T-helper 17 cell (primary cell): ENCODE data around the gene TBC1D32. TPM values are rescaled to one million over a fixed set of nuclear protein-coding genes. Genes with fewer than 3 reads are reported as not detected.
"Not testable (repeated sequence)": the region's sequence is repeated elsewhere in the genome, so short reads cannot be mapped to it uniquely, and the experiment has no call there.

Source experiments
- ATAC-seq: fragments of 150-1000 bp; cut with Tn5 transposase; 2 replicates; pipeline ENCODE4 v1.10.0; 2021; ENCODE audit warnings: mild to moderate bottlenecking, moderate library complexity
- DNase-seq, 3 donors: peaks; one replicate each; pipeline versions ENCODE4 v3.0.0 to v3.0.0-alpha.2; 2020 to 2021
- H3K9me3 ChIP-seq: one replicate; pipeline ENCODE4 v1.7.0; 2013; ENCODE audit warnings: low read length, mild to moderate bottlenecking; ENCODE audit not compliant: control insufficient read depth, poor library complexity, severe bottlenecking
- H3K27ac Mint-ChIP-seq: one replicate; pipeline ENCODE4 v1.8.0; 2022; ENCODE audit warnings: mild to moderate bottlenecking, moderate library complexity, mixed read lengths
- H3K27me3 Mint-ChIP-seq: one replicate; pipeline ENCODE4 v1.8.0; 2022; ENCODE audit warnings: mixed read lengths
- H3K36me3 Mint-ChIP-seq: one replicate; pipeline ENCODE4 v1.8.0; 2022; ENCODE audit warnings: low read depth, mixed read lengths
- H3K4me1 Mint-ChIP-seq: one replicate; pipeline ENCODE4 v1.8.0; 2022; ENCODE audit warnings: mild to moderate bottlenecking, mixed read lengths
- H3K4me3 Mint-ChIP-seq: one replicate; pipeline ENCODE4 v1.8.0; 2022; ENCODE audit warnings: mild to moderate bottlenecking, moderate library complexity, mixed read lengths
- total RNA-seq, 4 donors: library from RNA in 2 of 4; stranded (reverse) in 2 of 4; gene quantifications; one replicate each; pipeline ENCODE4 v1.2.3 and lab custom pipeline; 2022 to 2026

TBC1D32 gene
- total RNA-seq (1 to 10 TPM; 8.6 to 9.4 TPM), total RNA-seq (lab: John Stamatoyannopoulos, UW) (15.4 to 19.4 reads per million in 2 donors)

DNA sequence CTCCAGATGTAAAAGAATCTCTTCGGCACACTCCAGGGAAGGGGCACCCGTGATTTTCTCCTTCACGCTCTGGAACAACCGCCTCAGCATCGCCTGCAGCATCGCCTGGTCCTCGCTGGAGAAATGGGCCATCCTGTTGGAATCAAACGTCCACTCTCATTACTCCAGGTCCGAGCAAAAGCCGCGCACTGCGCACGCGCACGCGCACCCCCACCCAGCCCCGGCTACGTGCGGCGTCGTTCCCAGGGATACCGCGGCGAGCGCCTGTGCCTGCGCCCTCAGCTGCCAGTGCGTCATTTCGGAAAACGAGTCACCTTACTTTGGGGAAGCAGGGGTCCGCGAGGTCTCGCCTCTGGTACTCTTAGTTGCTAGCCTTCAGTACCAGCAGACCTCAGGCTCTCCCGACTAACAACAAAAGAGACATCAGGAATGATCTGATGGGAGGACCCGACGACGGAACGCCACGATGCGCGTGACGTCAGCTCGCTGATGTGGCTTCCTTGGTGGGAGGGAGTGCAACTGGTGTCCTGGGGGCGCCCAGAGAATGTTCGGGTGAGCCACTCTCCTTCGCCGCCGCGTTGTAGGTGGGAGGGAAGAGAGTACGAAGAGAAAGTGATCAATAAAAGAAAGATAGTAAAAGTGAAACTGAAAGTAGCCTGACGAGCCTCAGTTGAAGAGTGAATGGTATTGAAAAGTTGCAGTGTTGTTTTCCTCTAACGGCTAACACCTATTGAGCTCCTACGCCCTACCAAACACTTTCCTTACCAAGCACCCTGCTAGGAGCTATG, at the start of gene TBC1D32:
Gene TBC1D32 (minus strand): TSS at position 182 of the 788 bp plus-strand sequence. CDS start 50 bp downstream, at position 132.
- Mint-ChIP-seq H3K27ac (peak within 1 kb of the TSS; percentile 98), H3K4me3 (peak within 1 kb of the TSS; percentile 93), H3K36me3 (no peaks in the 10 kb centered on the region), H3K27me3 (peaks cover 2% of the 10 kb centered on the region), H3K4me1 (peaks cover 18% of the 10 kb centered on the region)
- H3K9me3 ChIP-seq = no peaks in the 10 kb centered on the region
- DNase-seq (peak; percentile 70 to 75 (median 71)), ATAC-seq (peak; percentile 90)

DNA sequence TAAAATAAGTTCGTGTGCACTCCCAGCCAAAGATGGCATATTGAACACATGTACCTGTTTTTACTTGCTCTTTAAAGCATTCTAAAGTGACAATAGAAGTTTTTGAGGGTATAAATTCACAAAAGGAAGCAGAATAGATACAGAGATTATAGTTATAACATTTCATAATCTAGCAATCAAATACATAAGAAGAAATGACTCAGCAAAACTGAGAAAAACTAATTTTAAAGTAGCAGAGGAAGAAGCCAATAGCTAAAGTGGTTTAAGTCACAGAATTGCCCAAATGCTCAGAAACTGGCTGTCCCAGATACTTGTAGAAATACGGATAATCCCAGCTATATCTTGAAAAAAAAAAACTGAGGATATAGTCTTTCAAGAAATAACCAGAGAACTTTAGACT, 49.2 kb upstream of the TBC1D32 start:
- H3K4me1 Mint-ChIP-seq = peaks cover 2% of the 10 kb centered on the region
- no peaks in the 10 kb centered on the region for H3K9me3 ChIP-seq
- H3K4me3 Mint-ChIP-seq = no peak overlapping the region
- no peaks in the 10 kb centered on the region for H3K36me3 Mint-ChIP-seq
- peaks cover 8% of the 10 kb centered on the region for H3K27me3 Mint-ChIP-seq
- no peak for DNase-seq
- no peak overlapping the region for H3K27ac Mint-ChIP-seq
- ATAC-seq = no peak

GRCh38 chr6:121382467-121383121, 48.3 kb upstream of the TBC1D32 start:
- no peak overlapping the region for H3K27ac Mint-ChIP-seq
- H3K9me3 ChIP-seq = no peaks in the 10 kb centered on the region
- peaks cover 9% of the 10 kb centered on the region for H3K27me3 Mint-ChIP-seq
- H3K36me3 Mint-ChIP-seq = no peaks in the 10 kb centered on the region
- no peak overlapping the region for H3K4me3 Mint-ChIP-seq
- no peaks in the 10 kb centered on the region for H3K4me1 Mint-ChIP-seq
- DNase-seq (no peak), ATAC-seq (no peak)

DNA sequence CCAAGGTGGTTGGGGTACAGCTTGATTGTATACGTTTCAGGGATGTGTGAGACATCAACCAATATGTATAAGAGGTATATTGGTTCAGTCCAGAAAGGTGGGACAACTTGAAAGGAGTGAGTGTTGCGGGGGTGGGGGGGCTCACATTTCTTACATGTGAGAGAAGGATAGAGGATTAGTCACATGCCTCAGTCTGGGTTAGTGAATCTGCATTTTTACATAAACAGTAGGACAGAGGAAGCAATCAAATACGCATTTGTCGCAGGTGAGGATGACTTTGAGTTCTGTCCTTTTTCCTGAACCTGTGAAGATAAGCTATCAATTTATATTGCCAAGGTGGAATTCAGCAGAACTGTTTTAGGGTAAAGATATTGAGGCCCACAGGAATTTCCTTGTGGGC, 42.1 kb upstream of the TBC1D32 start:
- Mint-ChIP-seq H3K4me3 (no peak overlapping the region), H3K27me3 (peaks cover 4% of the 10 kb centered on the region), H3K27ac (no peak overlapping the region), H3K36me3 (no peaks in the 10 kb centered on the region), H3K4me1 (no peaks in the 10 kb centered on the region)
- ATAC-seq (no peak), DNase-seq (no peak)
- no peaks in the 10 kb centered on the region for H3K9me3 ChIP-seq

DNA sequence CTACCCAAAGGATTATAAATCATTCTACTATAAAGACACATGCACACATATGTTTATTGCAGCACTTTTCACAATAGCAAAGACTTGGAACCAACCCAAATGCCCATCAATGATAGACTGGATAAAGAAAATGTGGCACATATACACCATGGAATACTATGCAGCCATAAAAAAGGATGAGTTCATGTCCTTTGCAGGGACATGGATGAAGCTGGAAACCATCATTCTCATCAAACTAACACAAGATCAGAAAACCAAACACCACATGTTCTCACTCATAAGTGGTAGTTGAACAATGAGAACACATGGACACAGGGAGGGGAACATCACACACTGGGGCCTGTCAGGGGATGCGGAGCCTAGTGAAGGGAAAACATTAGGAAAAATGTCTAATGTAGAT, 39.9 kb upstream of the TBC1D32 start:
- not testable (repeated sequence) for H3K4me1 Mint-ChIP-seq, H3K4me3 Mint-ChIP-seq, DNase-seq, H3K9me3 ChIP-seq, H3K27ac Mint-ChIP-seq, H3K36me3 Mint-ChIP-seq, H3K27me3 Mint-ChIP-seq, ATAC-seq

GRCh38 chr6:121365536-121366521, 31.5 kb upstream of the TBC1D32 start:
- Mint-ChIP-seq H3K4me3 (no peak overlapping the region), H3K27ac (no peak overlapping the region), H3K36me3 (no peaks in the 10 kb centered on the region), H3K4me1 (no peaks in the 10 kb centered on the region), H3K27me3 (peaks cover 35% of the 10 kb centered on the region)
- DNase-seq (no peak), ATAC-seq (no peak)
- no peaks in the 10 kb centered on the region for H3K9me3 ChIP-seq

DNA sequence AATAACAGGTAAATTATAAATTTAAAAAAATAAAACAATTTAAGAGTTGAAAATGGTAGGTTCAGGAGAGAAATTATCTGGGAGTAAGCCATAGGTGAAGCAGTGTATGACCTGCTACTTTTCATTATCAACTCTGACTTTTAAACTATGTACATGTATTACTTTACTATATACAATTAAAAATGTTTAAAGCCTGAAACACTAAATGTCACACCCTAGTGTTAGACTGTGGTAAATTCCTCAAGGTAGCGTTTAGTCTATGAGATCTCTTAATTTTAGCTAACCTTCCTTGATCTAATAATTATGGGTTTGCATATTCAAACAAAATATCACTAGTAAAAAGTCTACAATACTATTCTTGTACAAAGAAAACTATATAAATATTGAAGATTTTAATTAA, 22.3 kb upstream of the TBC1D32 start:
- H3K4me1 Mint-ChIP-seq = no peaks in the 10 kb centered on the region
- DNase-seq (no peak), ATAC-seq (no peak)
- H3K27ac Mint-ChIP-seq = no peak overlapping the region
- no peaks in the 10 kb centered on the region for H3K36me3 Mint-ChIP-seq
- no peak overlapping the region for H3K4me3 Mint-ChIP-seq
- peaks cover 42% of the 10 kb centered on the region for H3K27me3 Mint-ChIP-seq
- no peaks in the 10 kb centered on the region for H3K9me3 ChIP-seq

DNA sequence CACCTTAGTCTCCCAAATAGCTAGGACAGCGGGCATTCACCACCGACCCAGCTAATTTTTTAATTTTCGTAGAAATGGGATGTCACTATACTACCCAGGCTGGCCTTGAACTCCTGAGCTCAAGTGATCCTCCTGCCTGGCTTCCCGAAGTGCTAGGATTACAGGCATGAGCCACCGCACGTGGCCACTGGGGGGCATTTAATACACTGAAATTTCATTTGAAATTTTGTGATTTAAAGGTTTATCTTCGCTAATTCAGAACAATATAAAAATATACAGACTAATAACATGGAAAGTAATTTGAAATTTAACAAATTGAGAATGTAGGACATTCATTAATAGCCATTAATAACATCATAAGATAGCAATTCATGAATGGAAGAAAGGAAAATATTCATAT, 20.5 kb upstream of the TBC1D32 start:
- ATAC-seq (no peak), DNase-seq (no peak)
- H3K36me3 Mint-ChIP-seq = peaks cover under 1% of the 10 kb centered on the region
- H3K27ac Mint-ChIP-seq = no peak overlapping the region
- H3K4me1 Mint-ChIP-seq = no peaks in the 10 kb centered on the region
- no peaks in the 10 kb centered on the region for H3K9me3 ChIP-seq
- no peak overlapping the region for H3K4me3 Mint-ChIP-seq
- peaks cover 40% of the 10 kb centered on the region for H3K27me3 Mint-ChIP-seq

- ATAC-seq = no peak
- Mint-ChIP-seq H3K27ac (no peak overlapping the region), H3K36me3 (peaks cover 3% of the 10 kb centered on the region), H3K4me3 (no peak overlapping the region), H3K27me3 (peaks cover 33% of the 10 kb centered on the region), H3K4me1 (no peaks in the 10 kb centered on the region)
- no peak for DNase-seq
- no peaks in the 10 kb centered on the region for H3K9me3 ChIP-seq
Measured at GRCh38 chr6:121352941-121353340, 18.7 kb upstream of the TBC1D32 start.

GRCh38 chr6:121351916-121352315, 17.6 kb upstream of the TBC1D32 start:
- Mint-ChIP-seq H3K27me3 (peaks cover 33% of the 10 kb centered on the region), H3K4me1 (no peaks in the 10 kb centered on the region), H3K4me3 (no peak overlapping the region), H3K36me3 (peaks cover 3% of the 10 kb centered on the region), H3K27ac (no peak overlapping the region)
- no peaks in the 10 kb centered on the region for H3K9me3 ChIP-seq
- no peak for ATAC-seq
- no peak for DNase-seq

- peaks cover 41% of the 10 kb centered on the region for H3K27me3 Mint-ChIP-seq
- peaks cover 3% of the 10 kb centered on the region for H3K36me3 Mint-ChIP-seq
- H3K4me3 Mint-ChIP-seq = no peak overlapping the region
- DNase-seq (no peak), ATAC-seq (no peak)
- H3K4me1 Mint-ChIP-seq = no peaks in the 10 kb centered on the region
- H3K27ac Mint-ChIP-seq = no peak overlapping the region
- no peaks in the 10 kb centered on the region for H3K9me3 ChIP-seq
Measured at GRCh38 chr6:121349596-121349995, 15.3 kb upstream of the TBC1D32 start.

DNA sequence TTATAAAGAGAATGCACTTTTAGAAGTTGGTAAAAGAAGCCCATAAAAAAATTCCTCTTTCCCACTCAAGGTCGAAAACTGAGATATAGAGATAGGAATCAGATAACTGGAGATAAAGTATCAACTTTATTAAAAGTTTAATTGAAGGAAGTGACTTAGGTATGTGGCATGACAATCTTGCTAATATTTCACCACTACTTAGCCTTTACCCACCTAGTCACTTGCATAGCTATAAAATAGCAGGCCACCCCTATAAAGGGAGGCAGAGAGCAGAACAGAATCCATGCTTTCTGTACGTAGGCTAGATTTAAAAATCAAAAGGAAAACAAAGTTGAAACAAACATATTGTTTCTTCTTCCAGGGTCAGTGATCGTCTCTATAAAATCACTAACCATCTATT, 13.2 kb upstream of the TBC1D32 start:
- Mint-ChIP-seq H3K27me3 (peaks cover 43% of the 10 kb centered on the region), H3K4me3 (no peak overlapping the region), H3K4me1 (no peaks in the 10 kb centered on the region), H3K27ac (no peak overlapping the region), H3K36me3 (peaks cover 6% of the 10 kb centered on the region)
- DNase-seq (no peak), ATAC-seq (no peak)
- H3K9me3 ChIP-seq = no peaks in the 10 kb centered on the region

GRCh38 chr6:121344539-121344938, 10.3 kb upstream of the TBC1D32 start:
- Mint-ChIP-seq H3K4me1 (no peaks in the 10 kb centered on the region), H3K36me3 (peaks cover 4% of the 10 kb centered on the region), H3K4me3 (no peak overlapping the region), H3K27me3 (peaks cover 43% of the 10 kb centered on the region), H3K27ac (no peak overlapping the region)
- no peak for DNase-seq
- H3K9me3 ChIP-seq = no peaks in the 10 kb centered on the region
- no peak for ATAC-seq
